ENCODE data around the gene INSIG2. TPM values are rescaled to one million over a fixed set of nuclear protein-coding genes. Genes with fewer than 3 reads are reported as not detected.

Gene INSIG2
- polyA plus RNA-seq, 1 of the 3 experiments (the other 2 are of a cell fraction), result 8.7 TPM

GRCh38 chr2:118088051-118089024, at the start of gene INSIG2 (continued):
- TF ChIP-seq, protein P1, sequence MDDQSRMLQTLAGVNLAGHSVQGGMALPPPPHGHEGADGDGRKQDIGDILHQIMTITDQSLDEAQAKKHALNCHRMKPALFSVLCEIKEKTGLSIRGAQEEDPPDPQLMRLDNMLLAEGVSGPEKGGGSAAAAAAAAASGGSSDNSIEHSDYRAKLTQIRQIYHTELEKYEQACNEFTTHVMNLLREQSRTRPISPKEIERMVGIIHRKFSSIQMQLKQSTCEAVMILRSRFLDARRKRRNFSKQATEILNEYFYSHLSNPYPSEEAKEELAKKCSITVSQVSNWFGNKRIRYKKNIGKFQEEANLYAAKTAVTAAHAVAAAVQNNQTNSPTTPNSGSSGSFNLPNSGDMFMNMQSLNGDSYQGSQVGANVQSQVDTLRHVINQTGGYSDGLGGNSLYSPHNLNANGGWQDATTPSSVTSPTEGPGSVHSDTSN (IDR thresholded peaks at IDR 0.05), result peak; percentile 89

GRCh38 chr2:118040891-118041290, 47.4 kb upstream of the INSIG2 start:
- 15% methylated on average over 4 of the region's 7 CpGs for WGBS (ENCODE audit: low lambda C conversion rate)
- no peaks in the 10 kb centered on the region for H3K79me2 ChIP-seq (ENCODE audit: insufficient read depth)
- no peak for DNase-seq
- TF ChIP-seq TEAD4 (IDR thresholded peaks at IDR 0.05; ENCODE audit: borderline replicate concordance, insufficient read depth) (no peak), FOSL2 (IDR thresholded peaks at IDR 0.05; ENCODE audit: borderline replicate concordance, low read depth) (no peak), CHD2 (IDR thresholded peaks at IDR 0.05; ENCODE audit: low read length, partially characterized antibody) (no peak), NRF1 (IDR thresholded peaks at IDR 0.05; ENCODE audit: low read depth, low read length) (no peak), YY1 (IDR thresholded peaks at IDR 0.05; ENCODE audit: low read depth) (no peak), RFX5 (IDR thresholded peaks at IDR 0.05; ENCODE audit: low read length) (no peak), TAF1 (IDR thresholded peaks at IDR 0.05; ENCODE audit: borderline replicate concordance, low read depth, low read length) (no peak), GATA2 (CRISPR knock-in tag; IDR thresholded peaks at IDR 0.05) (no peak), RCOR1 (IDR thresholded peaks at IDR 0.05; ENCODE audit: low read length) (no peak), EZH2phosphoT487 (IDR thresholded peaks at IDR 0.05; ENCODE audit: borderline replicate concordance, low read depth) (no peak), NFIC (IDR thresholded peaks at IDR 0.05; ENCODE audit: borderline replicate concordance) (no peak)
- H3K4me1 ChIP-seq (ENCODE audit: control insufficient read depth in 1 of 2, insufficient read depth in 2 of 2, low read depth in 1 of 2, low read length in 1 of 2), result no peaks in the 10 kb centered on the region
- H3K4me2 ChIP-seq, result no peak overlapping the region
- no peaks in the 10 kb centered on the region; the same call in 1 of the 2 replicates for H3K27me3 ChIP-seq (ENCODE audit: insufficient read depth)
- H2AFZ ChIP-seq (ENCODE audit: low read depth), result no peak overlapping the region
- ChIA-PET POLR2A (no interaction called here), CTCF (interaction anchor here (1.0 to 1.8 kb wide), 4 partner anchors 8 to 814 kb away, joined by 3 to 9 read pairs (median 4); no protein-coding TSS in a partner anchor)
- H3K4me3 ChIP-seq (ENCODE audit: low read depth in 2 of 2, low read length in 1 of 2), result no peak overlapping the region
- no peaks in the 10 kb centered on the region for H3K36me3 ChIP-seq (replicated peaks in 1 of 2; ENCODE audit: control insufficient read depth in 1 of 2, insufficient read depth in 2 of 2, low read length in 1 of 2)
- H4K20me1 ChIP-seq (ENCODE audit: insufficient read depth), result no peaks in the 10 kb centered on the region
- H3K9ac ChIP-seq, result no peak overlapping the region
- H3K9me3 ChIP-seq, result no peaks in the 10 kb centered on the region
- no peaks in the 10 kb centered on the region for H3F3A ChIP-seq (replicated peaks; ENCODE audit: insufficient read depth)
- no peaks in the 10 kb centered on the region for H3K9me2 ChIP-seq
- no peak overlapping the region for H3K27ac ChIP-seq (ENCODE audit: low read depth in 2 of 2, low read length in 1 of 2)

DNA sequence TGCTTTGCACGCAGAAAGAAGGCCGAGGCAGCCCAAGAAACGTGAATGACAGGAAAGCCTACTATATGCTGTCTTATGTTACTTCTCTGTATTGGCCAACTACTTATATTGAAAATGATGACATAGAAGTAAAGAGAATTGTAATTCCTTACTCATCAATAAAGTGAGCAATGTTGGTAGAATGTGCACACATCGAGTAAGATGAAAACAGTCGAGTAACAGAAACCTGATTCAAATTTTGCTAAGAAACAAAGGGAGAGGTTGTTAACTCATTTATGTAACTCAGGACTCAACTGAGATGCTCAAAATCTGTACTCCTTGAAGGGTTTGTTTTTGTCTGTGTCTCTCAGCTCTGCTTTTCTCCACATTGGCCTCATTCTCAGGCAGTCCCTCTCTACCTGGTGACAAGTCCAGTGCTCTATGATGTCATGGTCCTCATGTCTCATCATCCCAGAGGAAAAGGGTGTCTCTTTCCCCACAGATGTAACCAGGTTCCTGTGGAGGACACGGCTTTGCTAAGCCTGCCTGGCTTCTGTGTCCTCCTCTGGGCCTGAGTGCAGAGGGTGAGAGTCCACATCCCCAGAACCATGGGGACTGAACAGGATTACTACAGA, 44.1 kb upstream of the INSIG2 start:
- Histone ChIP-seq H3K36me3 (replicated peaks in 1 of 2; ENCODE audit: control insufficient read depth in 1 of 2, insufficient read depth in 2 of 2, low read length in 1 of 2) (no peaks in the 10 kb centered on the region), H3K4me2 (no peak overlapping the region), H2AFZ (ENCODE audit: low read depth) (no peak overlapping the region), H3K4me3 (ENCODE audit: low read depth in 2 of 2, low read length in 1 of 2) (no peak overlapping the region), H3K27me3 (ENCODE audit: insufficient read depth) (no peaks in the 10 kb centered on the region; the same call in 1 of the 2 replicates), H3K27ac (ENCODE audit: low read depth in 2 of 2, low read length in 1 of 2) (no peak overlapping the region), H3K9me3 (no peaks in the 10 kb centered on the region), H3K79me2 (ENCODE audit: insufficient read depth) (no peaks in the 10 kb centered on the region), H3F3A (replicated peaks; ENCODE audit: insufficient read depth) (no peaks in the 10 kb centered on the region), H4K20me1 (ENCODE audit: insufficient read depth) (no peaks in the 10 kb centered on the region), H3K9me2 (no peaks in the 10 kb centered on the region), H3K4me1 (ENCODE audit: control insufficient read depth in 1 of 2, insufficient read depth in 2 of 2, low read depth in 1 of 2, low read length in 1 of 2) (0 out of 4 replicates have a peak, but pooled peaks cover 0 to 8% of the 10 kb centered on the region in 2 experiments), H3K9ac (no peak overlapping the region)
- POLR2A ChIA-PET, result no interaction called here
- DNase-seq, result no peak
- 23% methylated on average over 6 of the region's 6 CpGs for WGBS (ENCODE audit: low lambda C conversion rate)
- TF ChIP-seq, protein P2, sequence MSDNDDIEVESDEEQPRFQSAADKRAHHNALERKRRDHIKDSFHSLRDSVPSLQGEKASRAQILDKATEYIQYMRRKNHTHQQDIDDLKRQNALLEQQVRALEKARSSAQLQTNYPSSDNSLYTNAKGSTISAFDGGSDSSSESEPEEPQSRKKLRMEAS (IDR thresholded peaks at IDR 0.05; ENCODE audit: low read depth), result no peak
- TF ChIP-seq FOXM1 (IDR thresholded peaks at IDR 0.05; ENCODE audit: low read depth) (no peak), YY1 (IDR thresholded peaks at IDR 0.05; ENCODE audit: low read depth) (no peak), EP300 (IDR thresholded peaks at IDR 0.05; ENCODE audit: borderline replicate concordance in 1 of 2, low read depth in 1 of 2, low read length in 1 of 2) (no peak), GABPA (IDR thresholded peaks at IDR 0.05; ENCODE audit: low read depth) (no peak), RXRA (IDR thresholded peaks at IDR 0.05; ENCODE audit: borderline replicate concordance, low read depth) (no peak)
- TF ChIP-seq, protein P1 (IDR thresholded peaks at IDR 0.05), result no peak
- CTCF ChIA-PET, result interaction anchor here (0.5 to 2.1 kb wide), 2 partner anchors 11 to 139 kb away, joined by 3 to 8 read pairs; no protein-coding TSS in a partner anchor
